HG03066 (cell line): ENCODE results near the gene UGT1A10.

Source experiments
- ATAC-seq: cut with Tn5 transposase; IDR thresholded peaks from one replicate; pipeline ENCODE4 v1.9.1; 2021; ENCODE audit warnings: low read depth; ENCODE audit not compliant: unreplicated experiment

Gene UGT1A10

DNA sequence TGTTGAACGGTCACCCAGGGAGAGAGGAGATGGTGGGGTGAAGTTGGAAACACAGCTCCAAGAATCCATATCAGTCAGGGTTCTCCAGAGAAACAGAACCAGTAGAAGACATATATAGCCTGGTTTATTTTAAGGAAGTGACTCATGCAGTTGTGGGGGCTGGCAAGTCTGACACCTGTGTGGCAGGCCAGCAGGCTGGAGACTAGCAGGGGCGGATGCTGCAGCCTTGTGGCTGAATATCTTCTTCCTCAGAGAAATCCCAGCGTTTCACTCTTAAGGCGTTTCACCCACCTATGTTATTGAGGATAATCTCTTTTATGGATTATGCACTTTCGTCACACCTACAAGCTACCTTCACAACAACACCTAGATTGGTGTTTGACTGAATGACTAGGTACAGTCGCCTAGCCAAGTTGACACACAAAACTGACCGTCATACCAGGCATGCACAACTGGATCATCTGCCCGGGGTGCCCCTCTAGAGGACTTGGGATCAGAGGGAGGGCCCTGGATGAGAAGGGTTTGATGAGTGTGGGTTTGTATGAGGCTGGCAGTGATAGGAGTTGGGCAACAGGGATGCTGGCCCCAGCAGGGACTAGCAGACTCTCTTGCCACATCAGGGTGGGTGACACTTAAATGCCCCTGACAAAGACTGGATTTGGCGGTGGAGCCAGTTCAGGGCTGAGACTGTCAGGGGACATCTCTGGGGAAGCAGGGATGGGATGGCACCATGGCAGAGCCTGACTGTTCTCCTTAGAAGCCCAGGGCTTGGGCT, 165.3 kb downstream of the UGT1A10 start:
- ATAC-seq = no peak

DNA sequence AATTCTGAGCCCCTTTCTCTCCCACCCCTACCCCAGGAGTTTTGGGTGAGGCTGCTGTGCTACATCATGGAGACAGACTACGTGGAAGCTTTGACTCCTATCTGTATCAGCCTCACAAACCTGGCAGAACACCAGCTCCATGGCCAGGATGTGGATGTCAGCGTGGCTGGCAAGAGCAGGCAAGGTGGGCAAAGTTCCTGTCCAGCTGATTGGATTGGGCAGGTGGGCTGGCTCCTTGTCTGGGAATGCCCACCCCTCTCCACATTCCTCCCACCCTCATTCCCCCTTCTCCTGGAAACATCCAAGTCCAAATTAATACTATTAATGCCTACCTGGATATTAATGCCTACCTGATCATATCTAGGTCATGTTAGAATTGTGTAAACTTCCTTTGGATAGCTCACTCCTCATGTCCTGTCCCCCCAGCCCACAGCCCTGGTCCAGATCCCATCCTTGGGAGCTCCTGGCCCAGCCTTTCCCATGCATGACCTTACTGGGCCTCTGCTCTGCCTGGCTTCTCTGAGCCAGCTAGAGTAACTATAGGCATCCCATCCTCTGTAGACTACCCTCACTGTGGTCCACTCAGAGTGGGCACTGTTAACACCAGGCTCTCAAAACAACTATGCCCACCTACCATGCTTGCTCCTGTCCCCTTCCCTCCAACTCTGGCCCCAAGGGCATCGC, 166.0 kb downstream of the UGT1A10 start:
- no peak for ATAC-seq

DNA sequence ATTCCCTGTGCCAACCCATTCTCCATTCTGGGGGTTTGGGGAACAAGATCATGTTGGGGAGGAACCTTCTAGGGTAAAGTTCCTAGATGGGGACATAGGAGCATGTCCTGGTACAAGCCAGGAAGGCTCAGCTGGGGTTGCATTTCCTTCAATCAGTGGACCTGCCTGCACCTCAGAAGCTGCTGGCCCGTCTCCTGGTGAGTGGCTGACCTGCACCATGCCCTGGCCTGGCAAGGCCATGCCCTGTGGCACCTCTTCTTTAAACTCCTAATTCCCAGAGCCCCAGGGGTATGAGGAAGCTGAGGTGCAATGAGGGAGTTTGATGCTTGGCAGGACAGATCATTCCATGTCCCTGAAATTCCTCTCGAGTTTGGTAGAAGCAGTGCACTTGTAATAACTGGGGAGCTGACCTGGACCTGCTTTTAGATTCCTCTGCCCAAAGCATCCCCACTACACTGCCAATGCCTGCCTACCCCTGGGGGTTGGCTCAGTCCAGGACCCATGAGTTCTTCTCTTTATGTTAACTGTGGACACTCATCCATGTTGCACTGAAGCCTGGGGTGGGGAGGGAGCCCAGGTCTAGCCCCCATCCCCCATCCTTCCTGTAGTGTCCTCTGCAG, 167.2 kb downstream of the UGT1A10 start:
- ATAC-seq = no peak

DNA sequence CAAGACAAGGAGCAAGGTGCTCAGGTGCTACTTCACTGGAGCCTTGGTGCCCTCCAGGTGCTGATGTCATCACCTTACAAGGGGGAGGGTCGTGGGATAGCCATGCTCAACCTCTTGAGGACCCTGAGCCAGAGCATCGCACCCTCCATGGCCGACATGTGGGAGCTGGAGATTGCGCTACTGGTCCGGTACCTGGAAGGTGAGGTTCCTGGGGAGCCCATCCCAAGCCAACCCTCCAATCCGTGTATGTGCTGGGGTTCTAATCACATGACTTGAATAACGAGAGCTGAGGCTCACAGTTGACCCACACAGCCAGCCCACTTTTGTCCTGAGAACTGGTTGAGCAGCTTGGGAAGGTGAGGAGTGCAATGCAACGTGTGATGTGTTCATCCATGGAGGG, 167.7 kb downstream of the UGT1A10 start:
- ATAC-seq = no peak

DNA sequence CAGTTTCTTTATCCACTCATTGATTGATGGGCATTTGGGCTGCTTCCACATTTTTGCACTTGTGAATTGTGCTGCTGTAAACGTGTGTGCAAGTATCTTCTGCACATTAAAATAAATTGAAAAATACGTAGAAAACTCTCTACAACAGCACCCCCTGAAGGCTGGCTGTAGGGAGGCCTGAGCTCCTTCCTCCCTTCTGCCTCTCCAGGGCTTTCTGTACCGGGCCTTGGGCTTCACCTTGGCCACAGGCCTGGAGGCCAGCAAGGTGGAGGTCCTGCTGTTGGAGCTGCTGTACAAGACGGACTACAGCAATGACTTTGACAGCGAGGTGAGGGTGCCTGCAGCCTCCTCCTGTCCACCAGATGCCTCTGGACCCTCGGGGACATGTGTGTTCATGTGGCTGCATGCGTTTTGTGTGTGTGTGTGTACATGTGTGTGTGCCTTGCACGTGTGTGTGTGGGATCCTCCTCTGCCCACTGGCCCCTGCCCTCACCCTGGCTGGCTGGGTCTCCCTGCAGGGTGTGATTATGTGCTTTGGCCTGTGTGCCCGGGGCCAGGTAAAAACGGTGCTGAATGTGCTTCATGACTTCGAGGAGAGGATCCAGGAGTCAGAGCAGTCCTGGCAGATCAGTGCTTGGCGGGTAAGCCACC, 171.1 kb downstream of the UGT1A10 start:
- no peak for ATAC-seq

DNA sequence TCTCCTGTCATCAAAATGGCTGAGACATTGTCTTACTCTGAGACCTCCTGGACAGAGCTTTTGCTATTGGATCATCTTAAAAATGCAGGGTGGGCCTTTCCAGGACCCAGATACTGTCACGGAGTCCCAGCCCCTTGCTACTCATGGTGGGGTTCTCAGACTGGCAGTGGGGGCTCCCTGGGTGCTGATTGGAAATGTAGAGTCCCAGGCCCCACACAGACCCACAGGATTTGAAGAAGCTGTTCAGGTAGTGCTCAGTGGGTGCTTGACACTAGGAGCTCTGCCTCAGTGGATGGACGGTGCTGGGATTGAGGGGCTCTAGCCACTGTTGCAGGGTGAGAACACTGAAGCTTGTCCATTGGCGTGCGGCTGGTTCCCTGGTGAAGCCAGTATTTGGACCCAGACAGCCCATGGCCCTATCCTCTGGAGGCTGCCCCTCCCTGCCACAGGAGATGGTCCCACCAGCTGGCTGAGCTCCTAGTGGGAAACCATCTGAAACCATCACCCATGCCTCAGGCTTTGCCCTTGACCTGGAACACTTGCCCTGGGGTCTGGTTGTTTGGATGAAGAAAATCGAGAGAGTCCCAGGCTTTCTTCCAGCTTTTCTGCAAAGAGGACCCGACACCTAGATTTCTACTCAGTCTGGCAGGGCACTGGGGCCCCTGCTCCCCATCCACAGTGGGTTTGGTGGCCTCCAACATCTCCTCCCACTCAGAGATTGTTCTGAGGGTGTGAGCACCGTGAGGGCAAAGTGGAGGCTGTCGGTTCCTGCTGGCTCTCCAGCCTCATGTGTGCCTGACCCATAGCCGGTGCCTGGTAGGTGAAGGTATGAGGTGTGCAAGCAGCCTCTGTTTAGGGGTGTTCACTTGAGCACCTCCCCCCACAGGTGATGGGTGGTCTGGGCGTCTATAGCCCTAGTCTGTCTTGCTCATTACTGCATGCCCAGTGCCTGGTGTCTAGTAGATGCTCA, 172.0 kb downstream of the UGT1A10 start:
- no peak for ATAC-seq

GRCh38 chr2:233810385-233810784, 174.1 kb downstream of the UGT1A10 start:
- no peak for ATAC-seq

DNA sequence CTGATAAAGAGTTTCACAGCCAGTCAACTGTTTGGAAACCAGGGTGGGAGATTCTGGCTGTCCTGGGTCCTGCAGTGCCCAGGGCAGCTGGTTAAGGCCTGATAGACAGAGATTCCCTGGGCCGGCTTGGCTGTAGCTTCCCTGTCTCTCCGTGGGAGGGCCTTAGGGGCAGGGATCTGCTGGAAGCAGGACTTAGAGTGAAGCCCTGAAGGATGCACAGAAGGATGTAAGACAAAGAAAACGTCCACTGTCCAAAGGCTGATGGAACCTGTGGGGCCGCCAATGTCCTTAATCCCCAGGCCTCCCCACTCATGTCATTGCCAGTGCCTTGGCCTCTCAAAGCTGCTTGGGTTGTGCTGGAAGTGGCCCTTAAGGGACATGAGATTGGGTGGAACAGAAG, 174.8 kb downstream of the UGT1A10 start:
- ATAC-seq = no peak

- no peak for ATAC-seq
These were observed 175.5 kb downstream of the UGT1A10 start for GRCh38 chr2:233811732-233812131.

GRCh38 chr2:233813236-233814055, 177.2 kb downstream of the UGT1A10 start:
- ATAC-seq = no peak

- no peak for ATAC-seq
These were observed 178.0 kb downstream of the UGT1A10 start for GRCh38 chr2:233814056-233814835.

DNA sequence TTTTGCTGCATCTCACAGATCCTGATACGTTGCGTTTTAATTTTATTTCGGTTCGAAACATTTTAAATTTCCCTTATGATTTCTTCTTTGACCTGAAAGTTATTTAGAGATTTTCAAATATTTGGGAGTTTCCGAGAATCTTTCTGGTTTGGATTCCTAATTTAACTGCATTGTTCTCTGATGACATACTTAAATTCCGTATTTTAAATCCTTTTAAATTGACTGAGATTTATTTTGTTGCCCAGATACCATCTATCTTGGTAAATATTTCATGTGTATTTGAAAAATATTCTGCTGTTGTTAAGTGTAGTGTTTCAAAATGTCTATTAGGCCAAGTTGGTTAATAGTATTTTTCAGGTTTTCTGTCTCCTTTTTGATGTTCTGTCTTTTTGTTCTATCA, 179.6 kb downstream of the UGT1A10 start:
- no peak for ATAC-seq

DNA sequence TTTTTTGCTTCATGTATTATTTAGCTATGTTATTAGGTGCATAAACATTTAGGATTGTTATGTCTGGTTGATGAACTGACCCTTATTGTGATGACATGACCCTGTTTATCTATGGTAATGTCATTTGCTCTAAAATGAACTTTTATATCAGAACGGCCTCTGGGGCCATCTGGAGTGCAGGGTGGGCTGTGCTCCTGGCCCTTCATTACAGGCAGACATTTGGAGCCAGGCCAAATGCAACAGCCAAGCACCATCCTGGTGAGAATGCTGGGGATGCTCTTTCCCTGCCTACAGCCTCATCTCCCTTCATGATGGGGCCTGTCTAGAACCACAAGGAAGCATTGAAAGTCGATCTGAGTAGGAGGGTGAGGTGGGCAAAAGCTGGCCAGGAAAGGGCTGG, 180.1 kb downstream of the UGT1A10 start:
- no peak for ATAC-seq

DNA sequence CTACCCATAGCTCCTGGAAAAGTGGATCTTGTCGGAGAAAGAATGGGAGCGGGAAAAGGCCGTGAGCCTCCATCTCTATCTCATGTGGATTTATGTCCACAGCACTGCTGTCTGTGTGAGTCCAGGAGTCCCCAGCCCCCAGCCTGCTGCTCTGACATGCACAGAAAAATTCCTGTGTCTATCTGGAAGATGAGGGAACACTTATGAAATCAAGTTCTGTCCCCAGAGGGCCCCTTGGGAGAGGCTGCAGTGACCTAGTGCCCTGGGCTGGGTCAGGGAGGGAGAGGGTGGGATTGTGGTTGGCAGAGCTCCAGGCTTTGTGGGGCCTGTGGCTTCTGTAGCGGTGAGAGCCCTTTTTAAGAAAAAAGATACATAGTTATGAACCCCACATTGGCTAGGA, 180.5 kb downstream of the UGT1A10 start:
- no peak for ATAC-seq

GRCh38 chr2:233817361-233817911, 181.2 kb downstream of the UGT1A10 start:
- ATAC-seq = no peak

DNA sequence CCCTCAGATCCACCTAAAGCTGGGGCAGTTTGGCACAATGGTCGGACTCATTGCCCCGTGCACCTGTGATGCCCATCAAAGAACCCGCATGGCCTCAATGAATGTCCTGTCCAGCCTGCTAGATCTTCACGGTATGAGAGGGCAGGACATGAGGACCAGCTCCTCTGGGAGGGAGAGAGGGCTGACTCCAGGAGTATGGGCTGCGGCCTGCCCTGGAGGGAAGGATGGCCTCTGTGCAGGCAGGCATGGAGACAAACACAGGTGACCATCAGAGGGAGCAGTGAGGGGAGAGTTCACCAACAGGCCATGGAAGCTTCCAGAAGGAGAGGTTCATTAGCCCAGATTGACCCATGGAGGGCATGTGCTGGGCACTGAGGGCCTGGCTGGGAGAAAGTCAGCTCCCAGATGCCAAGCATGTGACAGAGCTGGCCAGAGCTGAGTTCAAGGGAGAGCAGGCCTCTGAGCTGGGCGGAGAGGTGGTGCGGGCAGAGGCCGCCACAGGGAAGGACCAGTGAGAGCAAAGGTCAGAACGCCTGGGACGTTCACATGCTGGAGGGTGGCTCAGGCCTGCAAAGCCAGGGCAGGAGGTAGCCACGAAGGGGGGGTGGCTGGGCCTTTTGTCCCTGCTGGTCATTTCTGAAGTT, 181.9 kb downstream of the UGT1A10 start:
- no peak for ATAC-seq
